SK-N-MC (cell line): ENCODE results near the gene SPRR2B.

Source experiments
- EZH2 ChIP-seq: fragments of 200-600 bp; sonication (generic); IDR thresholded peaks from one replicate; pipeline ENCODE4 v1.6.1; 2017; ENCODE audit warnings: antibody characterized with exemption
- FOXP2 ChIP-seq: optimal IDR thresholded peaks from 2 replicates; pipeline ENCODE3; 2011; ENCODE audit warnings: mild to moderate bottlenecking, moderate library complexity; ENCODE audit not compliant: insufficient read depth; ENCODE audit errors: extremely low read length, control extremely low read depth
- POLR2AphosphoS5 ChIP-seq: IDR thresholded peaks from 2 replicates; pipeline ENCODE4 v1.6.1; 2012; ENCODE audit warnings: mild to moderate bottlenecking, low read depth, low read length, borderline replicate concordance

DNA sequence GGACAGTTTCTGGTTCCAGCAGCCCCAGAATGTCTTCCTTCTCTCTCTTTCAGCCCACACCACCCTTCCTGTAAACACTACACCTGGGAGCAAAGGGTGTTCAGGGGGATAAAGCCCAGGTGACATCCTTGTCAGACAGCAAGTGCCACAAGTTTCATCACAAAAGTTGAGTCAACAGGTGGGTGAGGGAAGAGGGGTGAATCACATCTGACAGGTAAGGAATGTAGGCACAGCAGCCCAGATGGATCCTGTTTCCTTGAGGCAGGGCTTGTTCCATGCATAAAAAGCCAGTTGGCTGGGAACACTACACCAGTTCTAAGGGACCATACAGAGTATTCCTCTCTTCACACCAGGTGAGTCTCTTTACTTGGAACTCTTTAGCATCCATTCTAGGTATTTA lies 40.5 kb downstream of the SPRR2B start, which contains the start of gene SPRR1B:
- TF ChIP-seq EZH2 = no peak
- no peak for TF ChIP-seq POLR2AphosphoS5
- no peak for TF ChIP-seq FOXP2
